Neural progenitor cell (in vitro differentiated cells): ENCODE results near the gene SH3BGR.

Source experiments
- EZH2 ChIP-seq: fragments of 200-600 bp; sonication (generic); IDR thresholded peaks from 2 replicates; pipeline ENCODE4 v1.6.1; 2017; ENCODE audit warnings: antibody characterized with exemption, mild to moderate bottlenecking, moderate library complexity
- EZH2phosphoT487 ChIP-seq: fragments of 200-600 bp; sonication (generic); IDR thresholded peaks from 2 replicates; pipeline ENCODE4 v1.6.1; 2017; ENCODE audit warnings: antibody characterized with exemption
- TF ChIP-seq, protein P1 (sequence below): fragments of 200-600 bp; sonication (generic); IDR thresholded peaks from 2 replicates; pipeline ENCODE4 v1.5.1; 2017; ENCODE audit warnings: antibody characterized with exemption, mild to moderate bottlenecking

DNA sequence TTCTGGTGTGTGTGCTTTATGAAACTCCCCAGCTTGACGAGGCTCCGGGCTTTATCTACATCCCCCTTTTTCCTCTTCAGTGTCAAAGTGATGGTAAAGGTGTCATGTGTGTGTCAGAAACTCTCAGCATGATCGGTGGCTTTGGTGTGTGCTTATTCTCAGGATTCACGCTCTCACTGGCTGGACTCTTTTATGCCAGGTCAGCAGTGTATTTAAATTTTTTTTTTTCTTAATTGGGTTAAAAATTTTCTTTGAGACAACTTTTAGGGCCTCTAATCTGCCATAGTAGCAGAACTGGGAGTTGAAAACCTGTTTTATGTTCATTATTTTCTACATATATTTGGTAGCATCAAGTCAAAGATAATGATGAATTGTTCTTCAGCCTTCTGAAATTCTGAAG is 21.0 kb downstream of the SH3BGR start:
- TF ChIP-seq, protein P1, sequence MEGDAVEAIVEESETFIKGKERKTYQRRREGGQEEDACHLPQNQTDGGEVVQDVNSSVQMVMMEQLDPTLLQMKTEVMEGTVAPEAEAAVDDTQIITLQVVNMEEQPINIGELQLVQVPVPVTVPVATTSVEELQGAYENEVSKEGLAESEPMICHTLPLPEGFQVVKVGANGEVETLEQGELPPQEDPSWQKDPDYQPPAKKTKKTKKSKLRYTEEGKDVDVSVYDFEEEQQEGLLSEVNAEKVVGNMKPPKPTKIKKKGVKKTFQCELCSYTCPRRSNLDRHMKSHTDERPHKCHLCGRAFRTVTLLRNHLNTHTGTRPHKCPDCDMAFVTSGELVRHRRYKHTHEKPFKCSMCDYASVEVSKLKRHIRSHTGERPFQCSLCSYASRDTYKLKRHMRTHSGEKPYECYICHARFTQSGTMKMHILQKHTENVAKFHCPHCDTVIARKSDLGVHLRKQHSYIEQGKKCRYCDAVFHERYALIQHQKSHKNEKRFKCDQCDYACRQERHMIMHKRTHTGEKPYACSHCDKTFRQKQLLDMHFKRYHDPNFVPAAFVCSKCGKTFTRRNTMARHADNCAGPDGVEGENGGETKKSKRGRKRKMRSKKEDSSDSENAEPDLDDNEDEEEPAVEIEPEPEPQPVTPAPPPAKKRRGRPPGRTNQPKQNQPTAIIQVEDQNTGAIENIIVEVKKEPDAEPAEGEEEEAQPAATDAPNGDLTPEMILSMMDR = no peak
- TF ChIP-seq EZH2phosphoT487 (no peak), EZH2 (no peak)
